ENCODE measurements around the gene ZCCHC14. TPM values are rescaled to one million over a fixed set of nuclear protein-coding genes. Genes with fewer than 3 reads are reported as not detected.
"Not testable (repeated sequence)": the region's sequence is repeated elsewhere in the genome, so short reads cannot be mapped to it uniquely, and the experiment has no call there.

The ZCCHC14 gene
- total RNA-seq, 1 experiment from 2014 or later: 37.8 TPM

- H3K27ac ChIP-seq (ENCODE audit: low read depth, low read length): peak overlapping the region; percentile 29; the same call in 1 of the 2 replicates
- peak overlapping the region; percentile 81 for H3K4me2 ChIP-seq (ENCODE audit: low read length)
- ChIA-PET RAD21 (ENCODE audit: low non-redundant PET in 1 of 2, low total read pairs in 2 of 2, uncharacterized antibody in 2 of 2, unreplicated experiment in 2 of 2) (no interaction called here), POLR2A (no interaction called here), CTCF (no interaction called here)
- BruUV-seq (replicated peaks): no TSS peak
- H4K20me1 ChIP-seq (ENCODE audit: insufficient read depth): peaks cover 11% of the 10 kb centered on the region; the same call in 1 of the 2 replicates
- no peaks in the 10 kb centered on the region for H3K36me3 ChIP-seq (ENCODE audit: control insufficient read depth in 1 of 2, insufficient read depth in 2 of 2, low read length in 2 of 2)
- no peaks in the 10 kb centered on the region for H3K9me3 ChIP-seq (ENCODE audit: control insufficient read depth in 1 of 2, insufficient read depth in 1 of 2, low read depth in 1 of 2, low read length in 2 of 2)
- no peaks in the 10 kb centered on the region for H3K27me3 ChIP-seq (ENCODE audit: insufficient read depth, low read length)
- H3K9ac ChIP-seq (ENCODE audit: low read length): peak overlapping the region; percentile 62
- ATAC-seq (no peak), DNase-seq (ENCODE audit: low read depth, low spot score) (no peak)
- no peak overlapping the region for H2AFZ ChIP-seq (ENCODE audit: low read depth, low read length, poor library complexity, severe bottlenecking)
- no peaks in the 10 kb centered on the region for H3K9me2 ChIP-seq (ENCODE audit: insufficient read depth)
- H3K4me1 ChIP-seq (ENCODE audit: control insufficient read depth in 1 of 2, insufficient read depth in 2 of 2, low read length in 2 of 2): peaks cover 14 to 42% of the 10 kb centered on the region in 2 experiments; a peak in 3 of 4 replicates
- TF ChIP-seq POLR2AphosphoS5 (IDR thresholded peaks at IDR 0.05; ENCODE audit: low read depth, low read length): no peak
- TF ChIP-seq EGR1 (IDR thresholded peaks at IDR 0.05; ENCODE audit: low read depth): no peak
- TF ChIP-seq, protein P1, sequence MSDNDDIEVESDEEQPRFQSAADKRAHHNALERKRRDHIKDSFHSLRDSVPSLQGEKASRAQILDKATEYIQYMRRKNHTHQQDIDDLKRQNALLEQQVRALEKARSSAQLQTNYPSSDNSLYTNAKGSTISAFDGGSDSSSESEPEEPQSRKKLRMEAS (IDR thresholded peaks at IDR 0.05): no peak
- TF ChIP-seq CEBPB (IDR thresholded peaks at IDR 0.05; ENCODE audit: low read depth): no peak
- no peak for TF ChIP-seq YY1 (IDR thresholded peaks at IDR 0.05; ENCODE audit: extremely low read depth, insufficient replicate concordance, low read depth, low read length)
- TF ChIP-seq FOSL1 (IDR thresholded peaks at IDR 0.05; ENCODE audit: low read depth): no peak
- TF ChIP-seq SRF (IDR thresholded peaks at IDR 0.05; ENCODE audit: low read depth): no peak
- TF ChIP-seq ELF1 (IDR thresholded peaks at IDR 0.05; ENCODE audit: borderline replicate concordance, low read depth): no peak
- no peak for TF ChIP-seq SP1 (IDR thresholded peaks at IDR 0.05; ENCODE audit: low read depth)
- H3K79me2 ChIP-seq (ENCODE audit: insufficient read depth, low read length): peaks cover 51% of the 10 kb centered on the region
- intact Hi-C loops (cut with micrococcal nuclease): loop anchor here (2.0 kb wide), 1 partner anchor 31 kb away; no protein-coding TSS in a partner anchor
- peak overlapping the region; percentile 40 to 62 for H3K4me3 ChIP-seq (replicated peaks in 1 of 2; ENCODE audit: low read depth in 1 of 2, low read length in 2 of 2)
Observed at GRCh38 chr16:87491522-87492290, 1.1 kb downstream of the ZCCHC14 start.

DNA sequence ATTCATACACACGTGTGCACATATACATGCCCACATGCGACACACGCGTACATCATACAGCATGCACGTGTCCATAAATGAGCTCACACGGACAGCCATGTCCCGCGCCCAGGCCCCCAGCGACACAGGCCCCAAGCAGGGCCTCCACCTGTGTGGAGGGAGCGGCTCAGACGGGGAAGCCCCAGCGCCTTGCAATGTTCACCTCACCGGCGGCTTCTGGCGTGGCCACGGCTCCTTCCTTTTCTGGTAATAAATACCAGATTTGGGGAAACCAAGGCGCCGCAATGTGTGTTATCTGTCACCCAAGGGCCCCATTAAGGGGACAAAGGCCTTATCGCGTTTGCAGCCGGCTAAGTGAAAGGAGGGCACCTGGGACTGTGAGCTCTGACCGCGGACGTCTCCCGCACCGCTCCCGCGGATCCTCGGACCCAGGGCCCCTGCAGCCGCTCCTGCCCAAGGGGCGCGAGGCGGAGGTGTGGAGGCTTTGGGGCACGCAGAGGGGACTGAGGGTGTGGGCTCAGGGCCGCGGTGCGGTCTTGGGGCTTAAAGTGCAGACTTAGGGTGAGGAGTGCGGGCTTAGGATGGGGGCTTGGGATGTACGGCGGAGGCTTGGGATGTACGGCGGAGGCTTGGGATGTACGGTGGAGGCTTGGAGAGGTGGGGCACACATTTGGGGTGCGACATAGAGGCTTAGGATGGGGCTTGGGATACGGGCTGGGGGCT lies 1.9 kb downstream of the ZCCHC14 start:
- H3K9me2 ChIP-seq (ENCODE audit: insufficient read depth); POLR2A ChIA-PET; RAD21 ChIA-PET (ENCODE audit: low non-redundant PET in 1 of 2, low total read pairs in 2 of 2, uncharacterized antibody in 2 of 2, unreplicated experiment in 2 of 2); H3K9me3 ChIP-seq (ENCODE audit: control insufficient read depth in 1 of 2, insufficient read depth in 1 of 2, low read depth in 1 of 2, low read length in 2 of 2); intact Hi-C loops (cut with micrococcal nuclease); BruUV-seq (replicated peaks); H2AFZ ChIP-seq (ENCODE audit: low read depth, low read length, poor library complexity, severe bottlenecking); DNase-seq (ENCODE audit: low read depth, low spot score); H3K27me3 ChIP-seq (ENCODE audit: insufficient read depth, low read length); H3K36me3 ChIP-seq (ENCODE audit: control insufficient read depth in 1 of 2, insufficient read depth in 2 of 2, low read length in 2 of 2); CTCF ChIA-PET; ATAC-seq: not testable (repeated sequence)
- Histone ChIP-seq H3K79me2 (ENCODE audit: insufficient read depth, low read length) (peaks cover 59% of the 10 kb centered on the region), H3K4me3 (replicated peaks in 1 of 2; ENCODE audit: low read depth in 1 of 2, low read length in 2 of 2) (peak overlapping the region; percentile 17 to 62; a peak in 2 of 4 replicates), H3K9ac (ENCODE audit: low read length) (peak overlapping the region; percentile 62; the same call in 1 of the 2 replicates), H3K4me2 (ENCODE audit: low read length) (peak overlapping the region; percentile 81), H4K20me1 (ENCODE audit: insufficient read depth) (peaks cover 12% of the 10 kb centered on the region; the same call in 1 of the 2 replicates), H3K27ac (ENCODE audit: low read depth, low read length) (peak overlapping the region; percentile 29; the same call in 1 of the 2 replicates), H3K4me1 (ENCODE audit: control insufficient read depth in 1 of 2, insufficient read depth in 2 of 2, low read length in 2 of 2) (peaks cover 14 to 42% of the 10 kb centered on the region in 2 experiments; a peak in 3 of 4 replicates)

Data from HCT116 (cell line).